ENCODE measurements around the gene CLMP.
A peak's percentile ranks its signal among the peaks of the same experiment; 100 is the strongest.

CLMP gene

DNA sequence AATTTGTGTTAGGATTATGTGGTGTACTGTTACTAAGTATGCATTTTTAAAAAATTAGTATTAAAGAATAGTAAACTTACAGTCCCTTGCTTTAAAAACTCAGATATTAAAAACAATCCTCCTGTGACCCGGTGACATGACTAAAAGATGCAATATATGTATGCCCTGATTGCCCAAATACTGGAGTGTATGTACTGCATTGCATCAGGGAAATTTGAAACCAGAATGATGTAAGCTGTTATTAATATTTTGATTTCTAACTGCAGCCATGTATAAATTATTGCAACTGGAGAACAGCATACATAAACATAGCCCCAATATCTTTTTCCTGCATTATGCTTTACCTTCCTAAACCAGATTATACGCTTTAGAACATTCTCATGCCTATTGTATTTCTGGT lies 129.4 kb downstream of the CLMP start:
- no peak for TF ChIP-seq CTCF (IDR thresholded peaks at IDR 0.05; ENCODE audit: low read depth, low read length)
- no peak overlapping the region for H3K4me3 ChIP-seq (replicated peaks in 1 of 2; ENCODE audit: low read depth in 2 of 2, low read length in 2 of 2)
- peak; percentile 64 to 78 for DNase-seq (ENCODE audit: low read depth in 2 of 2)

GRCh38 chr11:123063826-123064657 lies 131.0 kb downstream of the CLMP start:
- peak in 1 of 2 donors; percentile 58 for DNase-seq (ENCODE audit: low read depth in 2 of 2)
- TF ChIP-seq CTCF (IDR thresholded peaks at IDR 0.05; ENCODE audit: low read depth, low read length), result no peak
- peak overlapping the region in 1 of 2 donors; percentile 78 for H3K4me3 ChIP-seq (replicated peaks in 1 of 2; ENCODE audit: low read depth in 2 of 2, low read length in 2 of 2)

GRCh38 chr11:123062892-123063825 lies 131.9 kb downstream of the CLMP start:
- peak overlapping the region; percentile 78 to 97 for H3K4me3 ChIP-seq (replicated peaks in 1 of 2; ENCODE audit: low read depth in 2 of 2, low read length in 2 of 2)
- no peak for TF ChIP-seq CTCF (IDR thresholded peaks at IDR 0.05; ENCODE audit: low read depth, low read length)
- peak; percentile 71 to 84 for DNase-seq (ENCODE audit: low read depth in 2 of 2)

- peak; percentile 100 for DNase-seq (ENCODE audit: low read depth in 2 of 2)
- peak overlapping the region; percentile 97 to 98 for H3K4me3 ChIP-seq (replicated peaks in 1 of 2; ENCODE audit: low read depth in 2 of 2, low read length in 2 of 2)
- no peak for TF ChIP-seq CTCF (IDR thresholded peaks at IDR 0.05; ENCODE audit: low read depth, low read length)
Observed at GRCh38 chr11:123062158-123062891, 132.7 kb downstream of the CLMP start.

GRCh38 chr11:123061403-123062157 lies 133.5 kb downstream of the CLMP start, which contains the start of gene HSPA8:
TSS of gene HSPA8 (minus strand) at chr11:123062136. CDS start at chr11:123061324, 812 bp downstream.
- no peak for TF ChIP-seq CTCF (IDR thresholded peaks at IDR 0.05; ENCODE audit: low read depth, low read length)
- H3K4me3 ChIP-seq (replicated peaks in 1 of 2; ENCODE audit: low read depth in 2 of 2, low read length in 2 of 2), result peak within 1 kb of the TSS; percentile 97 to 98
- peak; percentile 70 for DNase-seq (ENCODE audit: low read depth in 2 of 2)
